SK-N-DZ (cell line): ENCODE data around the gene REEP3. TPM values are rescaled to one million over a fixed set of nuclear protein-coding genes. Genes with fewer than 3 reads are reported as not detected.
A peak's percentile ranks its signal among the peaks of the same experiment; 100 is the strongest.
"Not testable (repeated sequence)": the region's sequence is repeated elsewhere in the genome, so short reads cannot be mapped to it uniquely, and the experiment has no call there.

Experiments
- DNase-seq: peaks from one replicate; pipeline ENCODE4 v3.0.0-alpha.2; 2015; ENCODE audit warnings: low spot score
- polyA plus RNA-seq, 2 experiments: library from polyadenylated mRNA; depleted of rRNA; stranded (reverse); fragments of >200 nt; gene quantifications; 2 replicates each; pipeline ENCODE4 v1.2.3, GENCODE V29; 2014

Gene REEP3, protein sequence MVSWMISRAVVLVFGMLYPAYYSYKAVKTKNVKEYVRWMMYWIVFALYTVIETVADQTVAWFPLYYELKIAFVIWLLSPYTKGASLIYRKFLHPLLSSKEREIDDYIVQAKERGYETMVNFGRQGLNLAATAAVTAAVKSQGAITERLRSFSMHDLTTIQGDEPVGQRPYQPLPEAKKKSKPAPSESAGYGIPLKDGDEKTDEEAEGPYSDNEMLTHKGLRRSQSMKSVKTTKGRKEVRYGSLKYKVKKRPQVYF
- 19.5 and 20.6 TPM in 2 replicates for polyA plus RNA-seq (2014; cell fraction: cytosol; rRNA removed)
- 5.9 and 6.2 TPM in 2 replicates for polyA plus RNA-seq (2014; cell fraction: nucleus; rRNA removed)

DNA sequence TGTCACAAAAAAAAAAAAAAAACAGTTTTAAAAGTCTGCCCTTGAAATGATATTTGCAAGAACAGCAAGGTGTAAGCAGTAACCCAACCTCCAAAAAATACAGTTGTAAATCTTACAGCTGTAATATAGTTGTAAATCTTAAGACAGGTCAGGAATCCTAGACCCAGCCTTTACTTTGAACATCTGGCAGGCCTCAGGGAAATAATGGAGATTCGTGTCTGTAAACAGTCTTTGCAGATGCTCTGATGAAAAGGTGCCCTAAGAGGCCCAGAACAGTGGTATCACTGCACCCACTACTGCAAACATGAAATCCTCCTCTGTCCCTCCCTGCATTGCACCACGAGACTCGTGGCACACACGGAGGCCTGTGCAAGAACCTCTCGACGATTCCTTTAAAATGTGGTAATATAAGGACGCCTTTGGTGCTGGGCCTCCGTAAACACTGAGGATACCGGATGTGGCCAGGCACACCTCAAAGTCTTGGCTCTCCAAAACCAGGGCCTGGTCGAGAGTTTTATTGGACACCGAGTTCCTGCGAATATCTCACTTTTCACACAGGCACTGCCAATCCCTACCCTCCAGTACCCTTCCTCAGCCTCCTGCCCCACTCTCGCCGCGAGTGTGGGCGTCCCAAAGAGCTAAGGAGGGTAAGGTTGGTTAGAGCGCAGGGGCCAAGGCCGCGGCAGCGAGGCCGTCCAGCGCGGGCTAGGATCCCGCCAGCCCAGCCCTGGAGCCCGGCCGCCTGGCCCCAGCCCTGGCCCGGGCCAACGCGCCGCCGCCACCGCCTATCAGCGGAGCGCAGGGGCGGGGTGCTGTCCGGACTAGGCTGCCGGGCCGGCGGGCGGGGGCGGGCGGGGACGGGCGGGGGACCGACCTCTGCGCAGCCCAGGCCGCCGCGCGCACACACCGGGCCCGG is at the start of gene REEP3:
TSS of gene REEP3 (plus strand) at position 902 of the 916 bp plus-strand sequence. CDS start 145 bp downstream, outside the sequence.
- peak; percentile 76 for DNase-seq

- no peak for DNase-seq
Measured at GRCh38 chr10:63474488-63474887, 46.7 kb upstream of the REEP3 start.

GRCh38 chr10:63477927-63478326 is 43.3 kb upstream of the REEP3 start:
- no peak for DNase-seq

GRCh38 chr10:63478564-63478963 is 42.6 kb upstream of the REEP3 start:
- DNase-seq, result no peak

DNA sequence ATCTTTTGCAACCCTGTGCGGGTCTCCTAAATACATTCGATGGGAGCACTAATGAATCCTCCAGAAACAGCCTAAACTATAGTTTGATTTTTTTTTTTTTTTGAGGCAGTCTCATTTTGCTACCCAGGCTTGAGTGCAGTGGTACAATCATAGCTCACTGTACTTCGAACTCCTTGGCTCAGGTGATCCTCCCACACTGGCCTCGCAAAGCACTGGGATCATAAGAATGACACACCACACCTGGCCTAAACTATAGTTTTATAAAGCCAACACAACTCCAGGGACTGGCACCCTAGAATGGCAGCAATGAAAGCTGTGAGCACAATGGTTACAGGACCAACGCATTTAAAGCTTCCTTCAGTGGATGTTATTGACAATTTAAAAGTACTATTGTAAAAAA is 41.0 kb upstream of the REEP3 start:
- no peak for DNase-seq

DNA sequence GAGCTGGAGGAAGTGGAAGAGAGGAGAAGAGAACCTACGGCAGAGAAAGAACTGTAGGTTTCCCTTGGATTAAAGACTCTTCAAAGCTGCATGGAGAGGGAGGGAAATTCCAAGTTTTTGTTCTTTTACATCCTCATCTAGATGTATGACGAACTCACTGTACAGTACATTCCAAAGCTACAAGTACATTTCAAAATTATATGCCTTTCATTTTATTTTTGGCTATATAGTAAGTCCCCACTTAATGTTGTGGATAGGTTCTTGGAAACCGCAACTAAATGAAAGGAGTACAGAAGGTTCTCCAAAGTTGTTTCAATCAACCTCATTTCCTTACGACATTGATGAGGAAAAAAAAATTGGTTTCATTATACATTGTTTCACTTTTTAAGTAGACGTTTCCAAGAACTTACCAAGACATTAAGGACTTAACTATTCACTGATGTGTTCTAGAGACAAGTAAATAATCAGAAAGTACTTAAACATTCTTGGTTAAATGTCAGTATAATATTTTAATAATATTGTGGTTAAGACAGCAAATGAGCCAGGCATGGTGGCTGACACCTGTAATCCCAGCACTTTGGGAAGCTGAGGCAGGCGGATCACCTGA is 39.3 kb upstream of the REEP3 start:
- DNase-seq, result no peak

GRCh38 chr10:63483983-63484382 is 37.2 kb upstream of the REEP3 start:
- no peak for DNase-seq

GRCh38 chr10:63487990-63488389 is 33.2 kb upstream of the REEP3 start:
- DNase-seq, result no peak

DNA sequence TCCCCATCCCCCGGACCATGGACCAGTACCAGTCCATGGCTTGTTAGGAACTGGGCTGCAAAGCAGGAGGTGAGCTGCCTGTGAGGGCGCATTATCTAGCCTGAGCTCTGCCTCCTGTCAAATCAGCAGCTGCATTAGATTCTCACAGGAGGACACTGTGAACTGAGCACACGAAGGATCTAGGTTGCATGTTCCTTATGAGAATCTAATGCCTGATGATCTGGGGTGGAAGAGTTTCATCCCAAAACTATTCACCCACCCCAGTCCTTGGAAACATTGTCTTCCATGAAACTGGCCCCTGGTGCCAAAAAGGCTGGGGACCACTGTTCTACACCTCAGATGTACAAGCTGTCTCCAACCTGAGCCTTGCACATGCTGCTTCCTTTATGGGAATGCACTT is 31.4 kb upstream of the REEP3 start:
- no peak for DNase-seq

DNA sequence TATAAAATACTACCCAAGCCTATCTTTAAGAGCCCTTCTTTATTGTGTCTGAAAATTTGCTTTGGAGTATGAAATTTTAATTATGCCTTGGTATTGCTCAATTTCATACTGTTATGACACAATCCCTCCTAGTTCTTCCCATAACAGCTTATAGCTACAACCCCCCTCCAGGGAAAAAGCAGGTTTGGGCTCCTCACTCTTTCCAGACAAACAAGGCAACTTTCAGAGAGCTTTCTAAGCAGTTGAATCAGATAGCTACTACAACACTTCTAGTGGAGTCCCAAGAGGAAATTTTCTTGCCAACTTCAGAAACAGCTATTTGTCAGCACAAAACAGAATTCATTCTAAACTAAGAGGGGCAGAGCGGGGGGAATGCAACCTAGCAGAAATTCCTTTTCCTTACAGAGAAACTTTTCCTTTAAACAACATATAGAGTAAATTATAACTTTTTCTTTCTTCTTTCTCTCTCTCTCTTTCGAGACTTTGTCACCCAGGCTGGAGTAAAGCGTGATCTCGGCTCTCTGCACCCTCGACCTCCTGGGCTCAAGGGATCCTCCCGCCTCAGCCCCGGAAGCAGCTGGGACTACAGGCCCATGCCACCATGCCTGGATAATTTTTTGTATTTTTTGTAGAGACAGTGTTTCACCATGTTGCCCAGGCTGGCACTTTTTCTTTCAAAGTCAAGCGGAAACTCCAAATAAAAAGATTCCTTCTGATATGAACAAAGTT is 29.4 kb upstream of the REEP3 start:
- DNase-seq, result no peak

DNA sequence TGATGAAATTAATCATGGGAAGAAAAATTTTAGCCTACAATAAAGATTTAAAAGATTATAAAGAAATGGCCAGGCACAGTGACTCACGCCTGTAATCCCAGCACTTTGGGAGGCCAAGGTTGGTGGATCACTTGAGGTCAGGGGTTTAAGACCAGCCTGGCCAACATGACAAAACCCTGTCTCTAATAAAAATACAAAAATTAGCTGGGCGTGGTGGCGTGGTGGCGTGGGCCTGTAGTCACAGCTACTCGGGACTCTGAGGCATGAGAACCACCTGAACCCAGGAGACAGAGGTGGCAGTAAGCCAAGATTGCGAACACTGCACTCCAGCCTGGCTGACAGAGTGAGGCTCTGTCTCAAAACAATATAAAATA is 28.9 kb upstream of the REEP3 start:
- not testable (repeated sequence) for DNase-seq

DNA sequence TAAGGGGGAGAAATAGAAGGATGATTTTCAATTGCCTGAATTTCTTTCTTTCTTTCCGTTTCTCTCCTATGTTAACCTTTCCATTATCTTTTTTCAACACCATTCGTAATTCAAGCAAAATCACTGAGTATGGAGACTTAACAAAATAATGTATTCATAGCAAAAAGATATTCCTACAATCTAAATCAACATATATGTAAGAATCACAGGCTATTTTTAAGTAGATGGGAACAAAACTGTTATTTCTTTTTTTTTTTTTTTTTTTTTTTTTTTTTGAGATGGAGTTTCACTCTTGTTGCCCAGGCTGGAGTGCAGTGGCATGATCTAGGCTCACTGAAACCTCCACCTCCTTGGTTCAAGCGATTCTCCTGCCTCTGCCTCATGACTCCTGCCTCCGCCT is 28.2 kb upstream of the REEP3 start:
- DNase-seq, result no peak

GRCh38 chr10:63494951-63495350 is 26.2 kb upstream of the REEP3 start:
- no peak for DNase-seq

DNA sequence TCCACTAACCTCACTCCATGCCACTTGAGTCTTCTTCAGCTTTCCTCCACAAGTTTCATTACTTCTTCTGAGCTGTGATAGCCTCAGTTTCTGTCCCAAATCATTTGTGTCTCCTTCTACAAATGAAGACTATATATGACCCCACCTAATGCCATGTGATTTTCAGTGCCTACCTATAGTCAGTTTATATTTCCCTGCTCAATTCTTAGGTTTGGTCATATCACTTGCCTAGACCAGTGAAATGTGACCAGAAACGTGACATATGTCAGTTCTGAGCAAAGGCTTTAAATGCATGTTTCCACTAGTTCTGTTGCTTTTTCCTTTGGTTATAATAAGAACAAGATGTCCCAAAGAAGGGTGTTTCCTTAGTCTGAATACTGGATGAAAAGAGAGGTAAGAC is 24.6 kb upstream of the REEP3 start:
- DNase-seq, result no peak

DNA sequence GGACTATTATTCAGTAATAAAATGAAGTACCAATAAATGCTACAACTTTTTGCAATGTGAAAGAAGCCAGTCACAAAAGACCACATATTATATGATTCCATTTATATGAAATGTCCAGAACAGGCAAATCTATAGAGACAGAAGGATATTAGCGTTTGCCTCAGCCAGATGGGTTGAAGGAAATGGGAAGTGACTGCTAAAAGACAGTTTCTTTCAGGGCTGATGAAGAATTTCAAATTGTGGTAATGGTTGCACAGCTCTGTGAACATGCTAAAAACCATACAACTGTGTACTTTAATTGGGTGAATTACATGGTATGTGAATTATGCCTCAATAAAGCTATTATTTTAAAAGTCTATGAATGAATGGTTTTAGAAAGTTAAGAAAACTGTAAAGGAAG is 23.9 kb upstream of the REEP3 start:
- no peak for DNase-seq

GRCh38 chr10:63498665-63499064 is 22.5 kb upstream of the REEP3 start:
- no peak for DNase-seq

DNA sequence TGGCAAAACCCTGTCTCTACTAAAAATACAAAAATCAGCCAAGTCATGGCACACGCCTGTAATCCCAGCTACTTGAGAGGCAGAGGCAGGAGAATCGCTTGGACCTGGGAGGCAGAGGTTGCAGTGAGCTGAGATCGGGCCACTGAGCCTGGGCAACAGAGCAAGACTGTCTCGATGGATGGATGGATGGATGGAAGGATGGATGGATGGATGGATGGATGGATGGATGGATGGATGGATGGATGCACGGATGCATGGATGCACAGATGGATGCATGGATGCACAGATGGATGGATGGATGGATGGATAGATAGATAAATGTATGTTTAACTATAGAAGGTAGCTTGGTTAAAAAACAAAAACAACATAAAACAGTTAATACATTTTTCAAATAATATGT is 20.6 kb upstream of the REEP3 start:
- not testable (repeated sequence) for DNase-seq

- DNase-seq, result no peak
Measured at GRCh38 chr10:63501954-63502353, 19.2 kb upstream of the REEP3 start.

GRCh38 chr10:63502832-63503231 is 18.4 kb upstream of the REEP3 start:
- DNase-seq, result no peak

DNA sequence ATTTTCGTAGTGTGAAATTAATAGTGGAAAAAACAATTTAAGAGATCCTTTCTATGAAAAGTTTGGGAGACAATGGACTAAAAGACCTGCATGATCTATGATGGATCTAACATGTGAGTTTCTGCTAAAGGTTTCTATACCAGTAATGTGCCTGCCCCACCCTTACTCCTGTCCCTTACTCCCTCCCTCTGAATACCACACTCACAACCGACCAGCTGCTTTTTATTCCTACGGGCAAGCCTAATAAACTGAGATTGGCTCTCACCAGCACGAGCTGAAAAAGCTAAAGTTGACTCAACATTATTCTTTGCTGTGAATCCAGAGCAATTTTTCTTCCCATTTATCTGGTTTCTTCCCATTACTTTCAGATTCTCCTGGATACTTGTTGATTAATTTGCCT is 17.8 kb upstream of the REEP3 start:
- no peak for DNase-seq

GRCh38 chr10:63504145-63504881 is 16.9 kb upstream of the REEP3 start:
- no peak for DNase-seq
